Measurements from ENCODE around the gene TNNI3K.
A peak's percentile ranks its signal among the peaks of the same experiment; 100 is the strongest.

Gene TNNI3K

GRCh38 chr1:74452035-74452434 lies 216.8 kb downstream of the TNNI3K start:
- DNase-seq = no peak

- DNase-seq = no peak
Observed at GRCh38 chr1:74453277-74453676, 218.1 kb downstream of the TNNI3K start.

GRCh38 chr1:74455390-74455789 lies 220.2 kb downstream of the TNNI3K start:
- DNase-seq = no peak

GRCh38 chr1:74457253-74457652 lies 222.1 kb downstream of the TNNI3K start:
- DNase-seq = no peak

GRCh38 chr1:74463333-74463988 lies 228.3 kb downstream of the TNNI3K start:
- DNase-seq = no peak

GRCh38 chr1:74464037-74464436 lies 228.8 kb downstream of the TNNI3K start:
- no peak for DNase-seq

- DNase-seq = no peak
Observed at GRCh38 chr1:74465193-74465681, 230.1 kb downstream of the TNNI3K start.

- DNase-seq = no peak
Observed at GRCh38 chr1:74467786-74468377, 232.7 kb downstream of the TNNI3K start.

GRCh38 chr1:74468982-74469603 lies 233.9 kb downstream of the TNNI3K start:
- DNase-seq = no peak

GRCh38 chr1:74470251-74470650 lies 235.1 kb downstream of the TNNI3K start:
- DNase-seq = no peak

- DNase-seq = no peak
Observed at GRCh38 chr1:74470936-74471335, 235.7 kb downstream of the TNNI3K start.

- no peak for DNase-seq
Observed at GRCh38 chr1:74471470-74471869, 236.3 kb downstream of the TNNI3K start.

GRCh38 chr1:74474585-74474984 lies 239.4 kb downstream of the TNNI3K start:
- no peak for DNase-seq

GRCh38 chr1:74478979-74479378 lies 243.8 kb downstream of the TNNI3K start:
- no peak for DNase-seq

GRCh38 chr1:74480068-74480467 lies 244.9 kb downstream of the TNNI3K start:
- no peak for DNase-seq

GRCh38 chr1:74481607-74482006 lies 246.4 kb downstream of the TNNI3K start:
- no peak for DNase-seq

GRCh38 chr1:74485622-74486021 lies 250.4 kb downstream of the TNNI3K start:
- no peak for DNase-seq

GRCh38 chr1:74486036-74486435 lies 250.8 kb downstream of the TNNI3K start:
- DNase-seq = no peak

- DNase-seq = no peak
Observed at GRCh38 chr1:74496669-74497068, 261.5 kb downstream of the TNNI3K start.

- no peak for DNase-seq
Observed at GRCh38 chr1:74498901-74499300, 263.7 kb downstream of the TNNI3K start.

GRCh38 chr1:74502432-74502831 lies 267.2 kb downstream of the TNNI3K start:
- no peak for DNase-seq

- DNase-seq = no peak
Observed at GRCh38 chr1:74502858-74503257, 267.7 kb downstream of the TNNI3K start.

- DNase-seq = peak; percentile 18
Observed at GRCh38 chr1:74504125-74504932, 269.1 kb downstream of the TNNI3K start.
